HepG2 (cell line): ENCODE data around the gene SEC16A. TPM values are rescaled to one million over a fixed set of nuclear protein-coding genes. Genes with fewer than 3 reads are reported as not detected.

ENCODE experiments used
- ATAC-seq: fragments of 200-7000 bp; cut with Tn5 transposase; 3 replicates; pipeline ENCODE4 v1.9.1; 2020; ENCODE audit warnings: mild to moderate bottlenecking, moderate library complexity
- BruUV-seq: library from RNA; stranded (reverse); fragments of 400-500 nt; replicated peaks from 2 replicates; lab custom pipeline; 2021; lab: Mats Ljungman, UMichigan
- CTCF ChIA-PET: fragments of 300-600 bp; formaldehyde crosslinking; extraction: SDS; loops from one replicate; lab custom pipeline; 2021; ENCODE audit warnings: low total read pairs, inconsistent platforms, low intra/inter-chr PET ratio; lab: Yijun Ruan, JAX
- POLR2A ChIA-PET: fragments of 350-600 bp; sonication (Branson Sonifier 250); formaldehyde crosslinking; loops from one replicate; lab custom pipeline; 2020; ENCODE audit warnings: antibody characterized with exemption, inconsistent platforms; lab: Yijun Ruan, JAX
- DNase-seq: peaks from one replicate; pipeline ENCODE4 v3.0.0-alpha.2; 2015; ENCODE audit warnings: low spot score
- FAIRE-seq: peaks from 3 replicates; lab custom pipeline; 2011; peaks lifted over from hg19 to GRCh38; lab: Jason Lieb, UNC
- H2AFZ ChIP-seq: one replicate; pipeline ENCODE4 v1.6.1; 2011; ENCODE audit warnings: low read length, inconsistent platforms
- H3K27ac ChIP-seq: fragments of 300-600 bp; 3 replicates; pipeline ENCODE4 v1.8.0; 2011; ENCODE audit warnings: mixed run types, mild to moderate bottlenecking, mixed read lengths, low read length, inconsistent platforms; ENCODE audit not compliant: insufficient read depth; ENCODE audit errors: extremely low read length
- H3K27me3 ChIP-seq, 2 experiments: fragments of 200-600 bp in 1 of 2; 2 replicates in 1 of 2; 3 replicates in 1 of 2; pipeline versions ENCODE4 v1.6.0 to v1.8.0; 2011; ENCODE audit warnings: low read length in 2 of 2, mild to moderate bottlenecking in 2 of 2, moderate library complexity in 2 of 2, inconsistent platforms in 1 of 2; ENCODE audit not compliant: insufficient read depth in 2 of 2, control insufficient read depth in 1 of 2
- H3K36me3 ChIP-seq, 2 experiments: fragments of 200-600 bp in 1 of 2; replicated peaks in 1 of 2; 2 replicates in 1 of 2; 3 replicates in 1 of 2; pipeline versions ENCODE4 v1.5.1 to v1.8.0; 2011; ENCODE audit warnings: low read length in 2 of 2, inconsistent platforms in 1 of 2; ENCODE audit not compliant: insufficient read depth in 2 of 2, control insufficient read depth in 1 of 2
- H3K4me1 ChIP-seq: 2 replicates; pipeline ENCODE4 v1.5.1; 2012; ENCODE audit warnings: low read length, inconsistent platforms; ENCODE audit not compliant: insufficient read depth
- H3K4me2 ChIP-seq: 2 replicates; pipeline ENCODE4 v1.6.0; 2011; ENCODE audit warnings: low read depth, low read length, inconsistent platforms
- H3K4me3 ChIP-seq, 3 experiments: fragments of 200-600 bp in 1 of 3; sonication (generic), shearing (Covaris generic) in 1 of 3; replicated peaks in 1 of 3; 2 replicates each; pipeline ENCODE4 v1.5.1; 2011 to 2016; ENCODE audit warnings: low read length in 3 of 3, inconsistent platforms in 2 of 3, low read depth in 2 of 3, mild to moderate bottlenecking in 2 of 3, control low read depth in 1 of 3, mixed read lengths in 1 of 3; ENCODE audit not compliant: insufficient read depth in 1 of 3
- H3K79me2 ChIP-seq: one replicate; pipeline ENCODE4 v1.6.1; 2011; ENCODE audit warnings: low read length, inconsistent platforms; ENCODE audit not compliant: insufficient read depth
- H3K9ac ChIP-seq: 2 replicates; pipeline ENCODE4 v1.6.0; 2011; ENCODE audit warnings: mild to moderate bottlenecking, low read depth, low read length, inconsistent platforms; ENCODE audit not compliant: insufficient read depth
- H3K9me3 ChIP-seq: 2 replicates; pipeline ENCODE4 v1.5.1; 2012; ENCODE audit warnings: mild to moderate bottlenecking, low read length
- H4K20me1 ChIP-seq: 2 replicates; pipeline ENCODE4 v1.6.0; 2011; ENCODE audit warnings: inconsistent platforms, mild to moderate bottlenecking, low read length, moderate library complexity; ENCODE audit not compliant: insufficient read depth
- BCLAF1 ChIP-seq: fragments of 450-650 bp; IDR thresholded peaks from 2 replicates; pipeline ENCODE4 v1.6.1; 2017; ENCODE audit warnings: mild to moderate bottlenecking
- FOXM1 ChIP-seq: sonication (generic); formaldehyde crosslinking; IDR thresholded peaks from 2 replicates; pipeline ENCODE4 v1.5.0; 2020; ENCODE audit warnings: missing genetic modification reagents
- NKX3-1 ChIP-seq: sonication (generic); formaldehyde crosslinking; IDR thresholded peaks from 2 replicates; pipeline ENCODE4 v1.5.0; 2020; ENCODE audit warnings: missing genetic modification reagents
- PPARG ChIP-seq: conservative IDR thresholded peaks from 2 replicates; pipeline ENCODE4 v1.6.1; 2016; ENCODE audit warnings: missing biosample characterization, missing genetic modification reagents
- ZNF12 ChIP-seq: sonication (generic); formaldehyde crosslinking; IDR thresholded peaks from 2 replicates; pipeline ENCODE4 v1.5.0; 2020; ENCODE audit warnings: missing genetic modification reagents
- WGBS: methylation state at CpG from one replicate; pipeline ENCODE4 v1.1.6; 2017; ENCODE audit warnings: low lambda C conversion rate; 5-methylcytosine and 5-hydroxymethylcytosine counted together
- in situ Hi-C: cut with HindIII; loops from 2 replicates; pipeline ENCODE4 v1.10.0; 2017; ENCODE audit warnings: low pct_unique_long_range_greater_than_20kb; ENCODE audit not compliant: extremely low pct_ligation_motif_present
- intact Hi-C: fragments of 100-400 bp; cut with micrococcal nuclease; formaldehyde crosslinking; loops from one replicate; pipeline ENCODE4 v1.10.0; 2022; ENCODE audit not compliant: unreplicated experiment
- polyA plus RNA-seq, 8 experiments: library from polyadenylated mRNA; depleted of rRNA in 3 of 8; stranded (reverse) in 7 of 8; unstranded in 1 of 8; fragments of >200 nt; fragmentation: Illumina TruSeq in 4 of 8; extraction: Trizol in 4 of 8; gene quantifications; 2 replicates each; pipeline versions ENCODE4 v1.2.1 to v1.2.3, GENCODE V29; 2011 to 2016; ENCODE audit warnings: low read depth in 4 of 8, missing spikeins in 1 of 8, mixed read lengths in 1 of 8; ENCODE audit not compliant: insufficient read depth in 1 of 8
- total RNA-seq, 5 experiments: library from RNA; depleted of rRNA; stranded (reverse); fragments of >200 nt; fragmentation: Illumina TruSeq; extraction: Trizol; gene quantifications; 2 replicates each; pipeline ENCODE4 v1.2.3, GENCODE V29; 2016; ENCODE audit warnings: low read depth in 1 of 5
- TF ChIP-seq, protein P1 (sequence below): IDR thresholded peaks from 2 replicates; pipeline ENCODE4 v1.6.1; 2016; ENCODE audit warnings: control low read depth

The SEC16A gene
- total and polyA plus RNA-seq, 2 of the 13 experiments (the other 11 are each of a cell fraction or from before 2014, with no cell fraction given): 15.9 to 18.9 TPM

DNA sequence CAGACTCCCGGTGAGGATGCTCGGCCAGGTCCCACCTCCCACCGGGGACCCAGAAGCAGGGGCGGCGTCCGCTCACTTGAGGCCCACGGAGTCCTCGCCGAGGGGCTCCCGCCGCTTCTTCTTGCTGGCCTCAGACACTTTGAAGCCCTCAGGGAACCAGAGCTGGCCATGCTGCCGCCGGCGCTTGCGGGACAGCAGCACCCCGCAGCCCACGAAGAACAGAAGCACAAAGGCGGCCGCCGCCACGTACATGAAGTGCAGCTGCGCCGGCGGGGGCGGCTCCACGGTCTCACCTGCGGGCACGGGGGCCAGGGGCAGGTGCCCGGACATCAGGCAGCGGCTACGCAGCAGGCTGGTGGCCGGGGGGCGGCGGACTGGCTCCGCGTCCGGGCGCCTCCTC is 19.4 kb upstream of the SEC16A start (continued):
- TF ChIP-seq, protein P1, sequence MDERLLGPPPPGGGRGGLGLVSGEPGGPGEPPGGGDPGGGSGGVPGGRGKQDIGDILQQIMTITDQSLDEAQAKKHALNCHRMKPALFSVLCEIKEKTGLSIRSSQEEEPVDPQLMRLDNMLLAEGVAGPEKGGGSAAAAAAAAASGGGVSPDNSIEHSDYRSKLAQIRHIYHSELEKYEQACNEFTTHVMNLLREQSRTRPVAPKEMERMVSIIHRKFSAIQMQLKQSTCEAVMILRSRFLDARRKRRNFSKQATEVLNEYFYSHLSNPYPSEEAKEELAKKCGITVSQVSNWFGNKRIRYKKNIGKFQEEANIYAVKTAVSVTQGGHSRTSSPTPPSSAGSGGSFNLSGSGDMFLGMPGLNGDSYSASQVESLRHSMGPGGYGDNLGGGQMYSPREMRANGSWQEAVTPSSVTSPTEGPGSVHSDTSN (CRISPR knock-in tag): no peak
- TF ChIP-seq FOXM1: no peak
- no peak for TF ChIP-seq NKX3-1
- no peak for TF ChIP-seq BCLAF1
- no peak for TF ChIP-seq ZNF12

GRCh38 chr9:136501686-136502085 is 18.8 kb upstream of the SEC16A start:
- no peak overlapping the region for H3K4me3 ChIP-seq
- in situ Hi-C loops (no loop called here), intact Hi-C loops (no loop called here)
- no peaks in the 10 kb centered on the region for H3K4me1 ChIP-seq
- H3K9me3 ChIP-seq: no peaks in the 10 kb centered on the region
- no peaks in the 10 kb centered on the region for H3K36me3 ChIP-seq
- ChIA-PET POLR2A (no interaction called here), CTCF (no interaction called here)
- no peak overlapping the region for H3K27ac ChIP-seq
- WGBS: 77% methylated on average over 10 of the region's 23 CpGs
- H3K79me2 ChIP-seq: no peaks in the 10 kb centered on the region
- DNase-seq (no peak), FAIRE-seq (no peak), ATAC-seq (no peak)
- no peak overlapping the region for H2AFZ ChIP-seq
- H3K4me2 ChIP-seq: no peak overlapping the region
- no peaks in the 10 kb centered on the region for H4K20me1 ChIP-seq
- no TSS peak for BruUV-seq
- no peaks in the 10 kb centered on the region for H3K27me3 ChIP-seq
- H3K9ac ChIP-seq: no peak overlapping the region
- TF ChIP-seq PPARG (CRISPR knock-in tag): no peak
